ENCODE measurements around the gene THTPA. TPM values are rescaled to one million over a fixed set of nuclear protein-coding genes. Genes with fewer than 3 reads are reported as not detected.

The THTPA gene
- total RNA-seq, 1 donor from 2014 or later, result 4.5 TPM

DNA sequence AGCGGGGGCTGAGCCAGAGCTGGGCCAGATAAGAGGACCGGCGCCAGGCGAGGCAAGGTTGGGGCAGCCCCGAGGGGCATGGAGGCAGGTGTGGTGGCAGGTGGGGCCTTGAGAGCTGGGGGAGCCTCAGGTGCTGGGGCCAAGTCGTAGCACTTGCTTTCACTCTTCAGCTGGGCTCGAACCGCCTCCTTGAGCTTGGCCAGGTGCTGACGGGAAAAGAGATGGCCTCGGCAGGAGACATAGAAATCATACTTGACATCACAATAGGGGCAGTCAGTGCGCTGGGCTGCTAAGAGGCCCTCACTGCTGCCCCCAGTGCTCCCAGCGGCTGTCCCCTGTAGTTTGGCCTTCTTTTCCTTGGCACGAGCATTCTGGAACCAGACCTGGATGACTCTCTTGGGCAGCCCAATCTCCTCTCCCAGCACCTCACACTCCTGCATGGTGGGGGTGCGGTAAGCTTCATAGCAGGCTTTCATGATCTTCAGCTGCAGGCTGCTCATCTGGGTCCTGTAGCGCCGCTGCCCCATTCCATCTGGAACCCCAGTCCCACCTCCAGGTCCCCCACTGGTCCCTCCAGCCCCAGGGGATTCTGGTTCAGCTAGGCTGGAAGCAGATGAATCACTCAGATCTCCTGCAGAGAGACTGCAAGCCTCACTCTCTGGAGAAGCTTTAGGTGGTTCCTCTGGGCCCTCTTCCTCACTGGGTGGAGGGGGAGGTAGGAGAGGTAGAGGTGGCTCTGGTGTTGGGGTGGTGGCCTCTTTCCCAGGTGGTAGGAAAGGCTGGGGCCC lies 32.6 kb upstream of the THTPA start:
- no peak overlapping the region for H3K4me3 ChIP-seq (ENCODE audit: low read depth, low read length)
- FAIRE-seq (no peak), DNase-seq (ENCODE audit: low read depth) (no peak)
- TF ChIP-seq, protein P1, sequence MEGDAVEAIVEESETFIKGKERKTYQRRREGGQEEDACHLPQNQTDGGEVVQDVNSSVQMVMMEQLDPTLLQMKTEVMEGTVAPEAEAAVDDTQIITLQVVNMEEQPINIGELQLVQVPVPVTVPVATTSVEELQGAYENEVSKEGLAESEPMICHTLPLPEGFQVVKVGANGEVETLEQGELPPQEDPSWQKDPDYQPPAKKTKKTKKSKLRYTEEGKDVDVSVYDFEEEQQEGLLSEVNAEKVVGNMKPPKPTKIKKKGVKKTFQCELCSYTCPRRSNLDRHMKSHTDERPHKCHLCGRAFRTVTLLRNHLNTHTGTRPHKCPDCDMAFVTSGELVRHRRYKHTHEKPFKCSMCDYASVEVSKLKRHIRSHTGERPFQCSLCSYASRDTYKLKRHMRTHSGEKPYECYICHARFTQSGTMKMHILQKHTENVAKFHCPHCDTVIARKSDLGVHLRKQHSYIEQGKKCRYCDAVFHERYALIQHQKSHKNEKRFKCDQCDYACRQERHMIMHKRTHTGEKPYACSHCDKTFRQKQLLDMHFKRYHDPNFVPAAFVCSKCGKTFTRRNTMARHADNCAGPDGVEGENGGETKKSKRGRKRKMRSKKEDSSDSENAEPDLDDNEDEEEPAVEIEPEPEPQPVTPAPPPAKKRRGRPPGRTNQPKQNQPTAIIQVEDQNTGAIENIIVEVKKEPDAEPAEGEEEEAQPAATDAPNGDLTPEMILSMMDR (IDR thresholded peaks at IDR 0.05; ENCODE audit: insufficient read depth, low read length, severe bottlenecking), result no peak
- H3K36me3 ChIP-seq (ENCODE audit: control insufficient read depth, insufficient read depth, low read length), result peaks cover 2% of the 10 kb centered on the region
- H3K27me3 ChIP-seq (ENCODE audit: control insufficient read depth, insufficient read depth, low read length), result no peaks in the 10 kb centered on the region

DNA sequence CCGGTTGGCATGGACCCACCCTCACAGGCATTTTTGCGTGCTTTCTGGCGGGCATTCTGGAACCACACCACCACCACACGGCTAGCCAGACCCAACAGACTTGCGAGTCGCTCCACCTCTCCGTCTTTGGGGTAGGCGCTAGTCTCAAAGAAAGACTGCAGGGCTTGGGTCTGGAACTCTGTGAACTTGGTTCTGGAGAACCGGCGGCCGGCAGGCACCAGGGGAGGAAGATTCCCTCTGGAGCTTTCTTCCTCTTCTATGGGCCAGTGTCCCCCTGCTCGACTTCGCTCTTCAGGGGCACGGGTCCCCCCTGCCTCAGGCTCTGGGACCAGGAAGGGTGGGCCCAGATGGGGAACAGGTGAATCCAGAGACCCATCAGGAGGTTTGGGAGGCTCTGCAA lies 31.1 kb upstream of the THTPA start:
- DNase-seq (ENCODE audit: low read depth), result no peak
- Histone ChIP-seq H3K36me3 (ENCODE audit: control insufficient read depth, insufficient read depth, low read length) (peaks cover 2% of the 10 kb centered on the region), H3K4me3 (ENCODE audit: low read depth, low read length) (no peak overlapping the region), H3K27me3 (ENCODE audit: control insufficient read depth, insufficient read depth, low read length) (no peaks in the 10 kb centered on the region)
- TF ChIP-seq, protein P1 (IDR thresholded peaks at IDR 0.05; ENCODE audit: insufficient read depth, low read length, severe bottlenecking), result no peak
- no peak for FAIRE-seq

DNA sequence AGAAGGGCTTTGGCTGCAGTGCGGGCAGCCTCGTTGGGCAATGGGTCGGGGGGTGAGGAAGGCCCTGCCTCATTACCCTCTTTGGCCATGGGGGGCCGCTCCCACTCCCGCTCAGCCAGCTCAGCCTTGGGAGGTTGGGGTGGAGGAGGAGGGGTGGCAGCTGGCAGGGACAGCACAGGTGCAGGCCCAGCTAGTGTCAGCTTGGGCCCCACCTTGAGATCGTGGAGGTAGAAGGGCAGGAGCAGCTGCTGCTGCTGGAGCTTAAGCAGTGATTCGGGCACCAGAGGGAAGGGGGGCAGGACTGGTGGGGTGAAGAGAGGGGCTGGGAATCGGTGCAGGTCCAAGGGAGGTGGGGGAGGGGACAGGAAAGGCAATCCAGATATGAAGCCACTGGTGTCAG lies 30.5 kb upstream of the THTPA start:
- DNase-seq (ENCODE audit: low read depth) (no peak), FAIRE-seq (no peak)
- Histone ChIP-seq H3K36me3 (ENCODE audit: control insufficient read depth, insufficient read depth, low read length) (peaks cover 2% of the 10 kb centered on the region), H3K4me3 (ENCODE audit: low read depth, low read length) (no peak overlapping the region), H3K27me3 (ENCODE audit: control insufficient read depth, insufficient read depth, low read length) (no peaks in the 10 kb centered on the region)
- TF ChIP-seq, protein P1 (IDR thresholded peaks at IDR 0.05; ENCODE audit: insufficient read depth, low read length, severe bottlenecking), result no peak

DNA sequence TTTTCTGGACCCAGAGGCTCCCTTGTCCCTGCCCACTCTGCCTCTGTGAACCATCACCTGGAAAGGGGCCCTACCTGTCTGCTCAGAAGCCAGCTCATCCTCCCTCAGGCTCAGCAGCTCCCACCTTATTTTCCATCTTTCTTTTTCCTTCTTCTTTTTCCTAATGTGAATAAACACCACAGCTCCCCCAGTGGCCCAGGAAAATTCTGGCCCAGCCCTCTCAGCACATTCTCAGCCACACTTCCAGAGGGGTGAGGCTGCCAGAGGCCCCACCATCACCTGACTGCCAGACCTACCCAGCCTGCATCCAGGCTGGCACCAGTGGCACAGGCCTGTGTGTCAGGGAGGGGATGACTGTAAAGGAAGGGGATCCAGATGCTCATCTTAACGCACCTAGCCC lies 27.5 kb upstream of the THTPA start:
- no peaks in the 10 kb centered on the region for H3K27me3 ChIP-seq (ENCODE audit: control insufficient read depth, insufficient read depth, low read length)
- H3K4me3 ChIP-seq (ENCODE audit: low read depth, low read length), result no peak overlapping the region
- FAIRE-seq (no peak), DNase-seq (ENCODE audit: low read depth) (no peak)
- TF ChIP-seq, protein P1 (IDR thresholded peaks at IDR 0.05; ENCODE audit: insufficient read depth, low read length, severe bottlenecking), result no peak
- H3K36me3 ChIP-seq (ENCODE audit: control insufficient read depth, insufficient read depth, low read length), result peaks cover 2% of the 10 kb centered on the region

DNA sequence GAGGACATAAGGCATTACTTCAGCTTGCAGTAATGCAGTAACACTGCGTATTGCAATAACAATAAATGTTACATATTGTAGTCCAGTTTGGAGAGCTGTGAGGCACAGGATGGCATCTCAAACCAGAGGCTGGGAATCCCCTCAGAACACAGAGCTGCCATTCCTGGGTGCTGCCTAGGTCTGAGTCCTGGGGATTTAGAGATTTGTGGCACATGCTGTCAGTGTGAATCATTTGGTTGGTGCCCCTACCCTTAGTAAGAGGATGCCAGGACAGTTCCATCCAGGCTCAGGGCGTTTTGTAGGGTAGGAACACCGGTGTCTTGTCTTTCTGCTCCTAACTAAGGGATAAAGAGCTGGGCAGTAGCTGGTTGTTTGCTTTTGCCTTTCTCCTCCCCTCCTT lies 27.1 kb upstream of the THTPA start:
- Histone ChIP-seq H3K27me3 (ENCODE audit: control insufficient read depth, insufficient read depth, low read length) (no peaks in the 10 kb centered on the region), H3K36me3 (ENCODE audit: control insufficient read depth, insufficient read depth, low read length) (peaks cover 2% of the 10 kb centered on the region), H3K4me3 (ENCODE audit: low read depth, low read length) (no peak overlapping the region)
- TF ChIP-seq, protein P1 (IDR thresholded peaks at IDR 0.05; ENCODE audit: insufficient read depth, low read length, severe bottlenecking), result no peak
- FAIRE-seq (peak; percentile 60), DNase-seq (ENCODE audit: low read depth) (no peak)
